Activated B cell treated with CpG ODN at 0.5 μM for 24 hours (primary cell): ENCODE measurements around the gene UPB1. TPM values are rescaled to one million over a fixed set of nuclear protein-coding genes. Genes with fewer than 3 reads are reported as not detected.

ENCODE experiments used
- ATAC-seq: fragments of 200-7000 bp; cut with Tn5 transposase; one replicate; pipeline ENCODE4 v1.10.0; 2021; ENCODE audit warnings: low read depth, mild to moderate bottlenecking, moderate library complexity
- CTCF ChIA-PET: fragments of 350-600 bp; sonication (Branson Sonifier 250); formaldehyde crosslinking; loops from one replicate; lab custom pipeline; 2021; ENCODE audit warnings: antibody characterized with exemption; lab: Charles Lee
- POLR2A ChIA-PET: fragments of 350-600 bp; sonication (Branson Sonifier 250); formaldehyde crosslinking; loops from one replicate; lab custom pipeline; 2021; ENCODE audit warnings: antibody characterized with exemption; lab: Charles Lee
- DNase-seq: peaks from one replicate; pipeline ENCODE4 v3.0.0; 2022
- H3K27ac Mint-ChIP-seq: one replicate; pipeline ENCODE4 v1.8.0; 2020; ENCODE audit warnings: mixed read lengths
- H3K27me3 Mint-ChIP-seq: one replicate; pipeline ENCODE4 v1.8.0; 2021; ENCODE audit warnings: mixed read lengths
- H3K36me3 Mint-ChIP-seq: one replicate; pipeline ENCODE4 v1.8.0; 2021; ENCODE audit warnings: low read depth, mixed read lengths
- H3K4me1 Mint-ChIP-seq: one replicate; pipeline ENCODE4 v1.8.0; 2021; ENCODE audit warnings: mixed read lengths
- H3K4me3 Mint-ChIP-seq: one replicate; pipeline ENCODE4 v1.8.0; 2020; ENCODE audit warnings: mild to moderate bottlenecking, mixed read lengths
- H3K9me3 Mint-ChIP-seq: one replicate; pipeline ENCODE4 v1.8.0; 2020; ENCODE audit warnings: mixed read lengths
- CTCF ChIP-seq: fragments of 200-600 bp; IDR thresholded peaks from one replicate; pipeline ENCODE4 v1.8.0; 2022; ENCODE audit warnings: antibody characterized with exemption, mild to moderate bottlenecking
- intact Hi-C: fragments of 100-400 bp; cut with micrococcal nuclease; formaldehyde crosslinking; loops from one replicate; pipeline ENCODE4 v1.15.1; 2024
- total RNA-seq: library from RNA; stranded (reverse); gene quantifications from 2 replicates; pipeline ENCODE4 v1.2.3, GENCODE V29; 2022

Gene UPB1
- total RNA-seq, 1 donor from 2014 or later, result 1.3 TPM

DNA sequence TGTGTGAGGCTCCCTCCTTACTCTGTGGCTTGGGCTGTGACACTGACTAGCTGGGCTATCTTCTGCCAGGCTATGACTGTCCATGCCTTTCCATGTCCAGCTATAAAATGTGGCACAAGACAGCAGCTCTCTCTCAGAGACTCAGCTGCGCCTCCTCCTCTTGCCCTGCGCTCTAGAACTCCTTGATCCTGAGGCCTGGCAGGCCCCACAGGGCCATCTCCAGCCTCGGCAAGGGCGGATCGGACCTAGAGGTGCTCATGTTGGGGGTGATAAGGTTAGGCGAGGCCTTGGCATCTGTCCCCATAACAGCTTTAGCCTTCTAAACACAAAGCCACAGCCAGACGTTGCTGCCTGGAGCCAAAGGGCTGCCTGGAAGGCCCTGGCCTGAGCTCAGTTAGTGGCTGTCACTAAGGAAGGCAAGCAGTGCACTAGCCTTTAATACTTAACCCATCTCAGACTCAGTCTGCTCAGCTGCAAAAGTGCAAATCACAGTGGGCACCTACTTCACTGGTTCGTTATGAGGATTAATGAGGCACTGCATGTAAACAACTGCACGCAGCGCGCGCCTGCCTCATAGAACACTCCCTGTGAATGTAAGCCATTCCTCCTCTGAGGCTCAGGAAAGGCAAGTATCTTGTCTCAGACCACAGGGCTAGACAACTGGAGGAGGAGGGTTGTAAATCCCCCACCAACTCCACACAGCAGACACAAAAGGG lies 58.6 kb downstream of the UPB1 start:
- intact Hi-C loops, result loop anchor here (2.0 kb wide), 1 partner anchor 51 kb away; no protein-coding TSS in a partner anchor
- ChIA-PET POLR2A (interaction anchor here (1.0 to 3.8 kb wide), 7 partner anchors 12 to 710 kb away, joined by 3 to 36 read pairs (median 6); partner anchors contain the start of genes ADORA2A and MIF), CTCF (no interaction called here)
- H3K27me3 Mint-ChIP-seq, result no peaks in the 10 kb centered on the region
- no peak for TF ChIP-seq CTCF
- ATAC-seq (no peak), DNase-seq (no peak)
- peak overlapping the region; percentile 99 for H3K4me3 Mint-ChIP-seq
- peaks cover 57% of the 10 kb centered on the region for H3K36me3 Mint-ChIP-seq
- peaks cover 89% of the 10 kb centered on the region for H3K4me1 Mint-ChIP-seq
- H3K27ac Mint-ChIP-seq, result peak overlapping the region; percentile 98
- no peaks in the 10 kb centered on the region for H3K9me3 Mint-ChIP-seq

- Mint-ChIP-seq H3K36me3 (peaks cover 60% of the 10 kb centered on the region), H3K27me3 (no peaks in the 10 kb centered on the region), H3K4me1 (peaks cover 90% of the 10 kb centered on the region), H3K9me3 (no peaks in the 10 kb centered on the region), H3K27ac (peak within 1 kb of the TSS; percentile 98), H3K4me3 (peak within 1 kb of the TSS; percentile 99)
- no peak for TF ChIP-seq CTCF
- CTCF ChIA-PET, result interaction anchor here (1.6 kb wide), 1 partner anchor 29 kb away, joined by 4 read pairs; no protein-coding TSS in a partner anchor
- intact Hi-C loops, result loop anchor here (1.0 to 5.0 kb wide), 6 partner anchors 52 to 640 kb away; partner anchors contain the start of gene CABIN1
- POLR2A ChIA-PET, result interaction anchor here (0.6 to 3.8 kb wide), 18 partner anchors 13 to 1484 kb away, joined by 3 to 36 read pairs (median 4); partner anchors contain the start of genes ADORA2A, CABIN1, GNAZ and RAB36
- DNase-seq, result no peak
- ATAC-seq, result no peak
Measured at GRCh38 chr22:24554313-24555164, 59.4 kb downstream of the UPB1 start, which contains the start of gene GUCD1. TSS of gene GUCD1 (minus strand) at chr22:24555138. CDS start at chr22:24554991, 147 bp downstream.

DNA sequence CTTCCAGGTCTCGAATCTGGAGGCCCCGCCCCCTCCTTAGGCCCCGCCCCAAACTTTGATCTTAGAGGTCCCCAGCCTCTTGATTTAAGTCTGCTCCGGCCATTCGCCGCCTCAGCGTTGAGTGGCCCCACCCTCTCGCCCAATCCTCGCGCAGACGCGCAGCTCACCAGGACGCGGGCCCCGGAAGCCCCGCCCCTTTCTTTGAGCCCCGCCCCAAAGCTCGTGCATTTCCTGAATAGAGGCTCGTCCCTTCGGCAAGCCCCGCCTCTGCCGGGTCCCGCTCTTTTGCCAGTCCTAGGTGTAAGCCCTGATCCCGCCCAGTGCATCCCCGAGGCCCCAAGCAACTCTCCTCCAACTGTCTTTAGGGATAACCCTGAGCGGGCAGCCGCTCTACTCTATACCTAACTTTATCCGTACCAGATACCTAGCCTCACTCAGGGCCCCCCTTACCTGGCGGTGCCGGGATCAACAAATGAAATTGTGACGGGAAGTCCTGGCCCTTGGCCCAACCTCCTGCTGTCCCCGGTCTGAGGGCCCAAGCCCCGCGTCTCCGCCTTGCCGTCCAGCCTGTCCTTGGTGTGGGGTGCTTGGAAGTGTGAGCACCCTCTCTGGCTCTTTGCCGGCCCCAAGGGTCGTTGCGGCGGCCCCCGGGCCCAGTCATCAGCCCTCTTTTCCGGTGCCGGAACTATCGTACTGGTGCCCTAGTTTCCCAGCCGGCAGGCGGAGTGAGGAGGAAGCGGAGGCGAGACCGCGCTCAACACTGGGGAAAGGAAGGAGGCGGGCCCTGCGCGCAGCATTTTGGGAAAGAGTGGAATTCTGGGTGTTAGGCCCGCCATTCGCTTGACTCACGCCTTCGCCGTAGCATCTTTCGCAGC lies 60.3 kb downstream of the UPB1 start, which contains the start of gene SNRPD3:
Gene SNRPD3, plus strand, starts transcription at position 835 of the 875 bp plus-strand sequence. CDS start 1,676 bp downstream, outside the sequence.
- Mint-ChIP-seq H3K27ac (peak within 1 kb of the TSS; percentile 96), H3K9me3 (no peaks in the 10 kb centered on the region)
- POLR2A ChIA-PET, result interaction anchor here (0.6 to 3.8 kb wide), 26 partner anchors 10 to 1928 kb away, joined by 3 to 36 read pairs (median 4); partner anchors contain the start of genes ADORA2A, CABIN1, GNAZ and HPS4

More for the DNA sequence above, 60.3 kb downstream of the UPB1 start, which contains the start of gene SNRPD3:
- intact Hi-C loops, result loop anchor here (1.0 to 5.0 kb wide), 7 partner anchors 53 to 641 kb away; partner anchors contain the start of gene CABIN1
- Mint-ChIP-seq H3K36me3 (peaks cover 57% of the 10 kb centered on the region), H3K4me3 (peak within 1 kb of the TSS; percentile 99), H3K4me1 (peaks cover 85% of the 10 kb centered on the region), H3K27me3 (no peaks in the 10 kb centered on the region)
- ATAC-seq (peak; percentile 83), DNase-seq (peak; percentile 94)
- no peak for TF ChIP-seq CTCF
- CTCF ChIA-PET, result interaction anchor here (1.6 kb wide), 1 partner anchor 30 kb away, joined by 4 read pairs; no protein-coding TSS in a partner anchor
